GM04503 (cell line): Measurements from ENCODE around the gene CCS.
"Not testable (repeated sequence)": the region's sequence is repeated elsewhere in the genome, so short reads cannot be mapped to it uniquely, and the experiment has no call there.

Source experiments
- DNase-seq: peaks from one replicate; pipeline ENCODE4 v3.0.0-alpha.2; 2012; ENCODE audit warnings: low read depth

CCS gene

DNA sequence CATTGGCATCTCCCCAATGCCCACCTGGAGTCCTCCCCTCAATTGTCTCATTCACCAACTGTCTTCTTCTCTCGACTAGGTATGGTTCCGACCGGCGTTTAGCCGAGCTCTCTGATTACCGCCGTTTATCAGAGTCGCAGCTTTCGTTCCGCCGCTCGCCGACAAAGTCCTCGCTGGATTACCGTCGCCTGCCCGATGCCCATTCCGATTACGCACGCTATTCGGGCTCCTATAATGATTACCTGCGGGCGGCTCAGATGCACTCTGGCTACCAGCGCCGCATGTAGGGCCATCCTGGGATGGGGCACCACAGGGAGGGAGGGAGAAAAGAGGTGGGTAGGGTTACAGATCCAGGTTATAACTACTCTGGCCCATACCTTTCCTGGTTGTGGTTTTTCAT, 33.4 kb downstream of the CCS start:
- no peak for DNase-seq

- DNase-seq, result no peak
Measured at GRCh38 chr11:66626926-66627325, 33.9 kb downstream of the CCS start.

- no peak for DNase-seq
Measured at GRCh38 chr11:66628061-66628603, 35.1 kb downstream of the CCS start.

- no peak for DNase-seq
Measured at GRCh38 chr11:66629356-66629755, 36.4 kb downstream of the CCS start.

- no peak for DNase-seq
Measured at GRCh38 chr11:66631883-66632282, 38.9 kb downstream of the CCS start.

DNA sequence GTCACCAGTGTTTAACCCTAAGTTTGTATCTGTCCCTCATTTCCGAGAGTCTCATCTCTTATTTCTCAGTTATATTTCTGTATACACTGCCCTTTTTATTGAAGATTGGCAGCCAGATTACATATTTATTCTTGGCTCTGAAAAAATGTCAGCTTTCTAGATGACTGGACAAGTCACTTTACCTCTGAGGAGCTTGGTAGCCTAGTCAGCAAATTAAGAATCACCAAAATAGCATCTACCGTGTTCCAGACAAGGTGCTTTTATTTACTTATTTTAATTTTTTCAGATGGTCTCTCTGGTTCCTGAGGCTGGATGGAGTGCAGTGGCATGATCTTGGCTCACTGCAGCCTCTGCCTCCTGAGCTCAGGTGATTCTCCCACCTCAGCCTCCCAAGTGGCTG, 40.0 kb downstream of the CCS start:
- no peak for DNase-seq

GRCh38 chr11:66636411-66636810, 43.4 kb downstream of the CCS start:
- DNase-seq, result no peak

- DNase-seq, result no peak
Measured at GRCh38 chr11:66637557-66638176, 44.7 kb downstream of the CCS start.

GRCh38 chr11:66638177-66639065, 45.4 kb downstream of the CCS start, which contains the start of gene RBM4:
Gene RBM4, plus strand, starts transcription at chr11:66638703. Its CDS starts 1,009 bp downstream, at chr11:66639712.
- DNase-seq, result peak; percentile 99

DNA sequence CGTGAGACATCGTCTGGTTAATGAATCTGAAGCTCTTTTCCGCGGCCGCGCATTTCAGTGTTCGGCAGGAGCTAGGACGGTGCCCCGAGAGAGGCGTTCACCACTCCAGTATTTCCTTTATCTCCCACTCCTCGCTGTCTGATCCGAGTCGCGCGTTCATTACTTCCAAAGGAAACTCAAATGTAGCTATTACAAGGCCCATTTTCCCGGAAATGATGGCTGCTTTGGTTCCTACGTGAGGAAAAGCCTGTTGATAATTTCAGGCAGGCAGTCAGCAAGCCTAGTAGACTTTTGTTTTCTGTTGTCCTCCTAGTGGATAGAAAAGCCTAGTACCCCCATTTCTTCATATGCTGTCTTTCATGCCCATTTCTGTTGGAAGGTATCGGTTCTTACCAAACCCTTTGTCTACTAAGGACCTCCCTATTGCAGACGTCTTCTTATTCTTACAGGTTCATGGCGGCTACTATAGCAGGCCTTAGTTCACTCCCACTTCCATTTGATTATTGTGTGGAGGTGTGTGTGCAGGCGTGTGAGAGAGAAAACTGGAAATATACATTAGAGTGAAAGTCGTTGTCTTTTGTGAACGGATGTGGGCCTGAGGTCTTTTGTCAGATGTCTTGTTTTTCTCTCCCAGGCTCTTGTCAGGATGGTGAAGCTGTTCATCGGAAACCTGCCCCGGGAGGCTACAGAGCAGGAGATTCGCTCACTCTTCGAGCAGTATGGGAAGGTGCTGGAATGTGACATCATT, 46.3 kb downstream of the CCS start:
- DNase-seq, result no peak

GRCh38 chr11:66639814-66640340, 46.9 kb downstream of the CCS start:
- not testable (repeated sequence) for DNase-seq

DNA sequence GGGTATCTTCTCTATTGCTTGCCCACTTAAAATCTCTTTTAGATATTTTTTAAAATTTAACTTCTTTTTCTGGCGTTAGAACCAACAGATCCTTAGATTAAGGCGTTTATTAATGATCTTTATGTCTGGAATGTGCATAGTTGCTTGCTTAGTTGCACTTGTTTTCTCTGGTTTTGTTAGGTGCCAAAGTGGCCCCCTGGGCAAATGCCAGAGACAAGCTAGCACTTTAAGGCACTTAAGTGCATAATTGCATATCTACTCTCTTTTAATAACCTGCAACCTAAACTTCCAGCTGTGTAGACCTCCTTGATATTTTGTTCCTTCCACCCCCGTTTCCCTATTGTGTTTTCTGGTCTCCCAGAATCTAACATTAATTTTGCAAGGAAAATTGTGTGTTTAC, 48.8 kb downstream of the CCS start:
- no peak for DNase-seq

GRCh38 chr11:66643745-66644437, 50.9 kb downstream of the CCS start:
- no peak for DNase-seq

- no peak for DNase-seq
Measured at GRCh38 chr11:66646828-66647227, 53.8 kb downstream of the CCS start.

DNA sequence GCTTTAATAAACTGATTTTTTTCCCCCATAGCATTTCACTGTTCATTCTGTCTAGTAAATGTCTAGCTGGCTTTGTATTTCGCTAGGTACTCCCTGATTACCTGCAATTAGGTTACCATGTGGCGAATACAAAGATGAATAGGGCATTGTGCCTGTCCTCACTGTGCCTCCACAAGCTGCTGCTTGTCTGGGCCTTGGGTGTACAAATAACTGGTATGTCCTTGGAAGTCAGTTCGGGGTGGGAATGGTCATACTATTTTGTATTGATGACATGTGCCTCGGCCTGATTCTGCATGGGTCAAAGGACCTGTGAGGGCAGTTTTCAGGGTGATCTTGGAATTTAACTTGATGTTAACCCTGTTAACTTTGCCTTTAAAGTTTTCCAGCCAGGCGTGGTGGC, 56.9 kb downstream of the CCS start:
- DNase-seq, result no peak

- DNase-seq, result no peak
Measured at GRCh38 chr11:66651016-66651415, 58.0 kb downstream of the CCS start.

- DNase-seq, result no peak
Measured at GRCh38 chr11:66652651-66653050, 59.7 kb downstream of the CCS start.

- DNase-seq, result no peak
Measured at GRCh38 chr11:66653123-66653522, 60.1 kb downstream of the CCS start.
